ENCODE measurements around the gene LGALS3.

The LGALS3 gene

GRCh38 chr14:55191203-55192053, 62.4 kb downstream of the LGALS3 start, which contains the start of gene DLGAP5 (continued):
- no peak for TF ChIP-seq ELK4 (IDR thresholded peaks at IDR 0.05; ENCODE audit: borderline replicate concordance, low read depth, low read length)
- peak; percentile 98 for TF ChIP-seq ZNF341 (tag by site-specific recombination; IDR thresholded peaks at IDR 0.05; ENCODE audit: low read depth)
- no peak for TF ChIP-seq ZNF670 (tag by site-specific recombination; IDR thresholded peaks at IDR 0.05; ENCODE audit: low read depth)
- TF ChIP-seq ZNF626 (tag by site-specific recombination; IDR thresholded peaks at IDR 0.05) = no peak
- no peak for TF ChIP-seq ZNF175 (tag by site-specific recombination; IDR thresholded peaks at IDR 0.05)
- TF ChIP-seq GLI4 (tag by site-specific recombination; IDR thresholded peaks at IDR 0.05) = no peak
- no peak for TF ChIP-seq PRDM1 (tag by site-specific recombination; IDR thresholded peaks at IDR 0.05)
- TF ChIP-seq ZSCAN30 (tag by site-specific recombination; IDR thresholded peaks at IDR 0.05) = no peak
- TF ChIP-seq WT1 (tag by site-specific recombination; IDR thresholded peaks at IDR 0.05) = peak; percentile 57; the same call in 1 of the 2 replicates
- TF ChIP-seq ZEB2 (tag by site-specific recombination; IDR thresholded peaks at IDR 0.05) = no peak
- TF ChIP-seq PRDM10 (tag by site-specific recombination; IDR thresholded peaks at IDR 0.05) = peak; percentile 96
- TF ChIP-seq ZNF704 (tag by site-specific recombination; IDR thresholded peaks at IDR 0.05) = no peak
- no peak for TF ChIP-seq SCRT2 (tag by site-specific recombination; IDR thresholded peaks at IDR 0.05)
- TF ChIP-seq ZSCAN16 (tag by site-specific recombination; IDR thresholded peaks at IDR 0.05) = no peak
- TF ChIP-seq ZNF433 (tag by site-specific recombination; IDR thresholded peaks at IDR 0.05; ENCODE audit: low read depth) = no peak
- no peak for TF ChIP-seq ZNF404 (tag by site-specific recombination; IDR thresholded peaks at IDR 0.05)
- no peak for TF ChIP-seq ZNF211 (tag by site-specific recombination; IDR thresholded peaks at IDR 0.05; ENCODE audit: low read depth)
- peak; percentile 33; the same call in 1 of the 2 replicates for TF ChIP-seq HIC1 (tag by site-specific recombination; IDR thresholded peaks at IDR 0.05)
- no peak for TF ChIP-seq ZNF623 (tag by site-specific recombination; IDR thresholded peaks at IDR 0.05)
- no peak for TF ChIP-seq ZNF223 (tag by site-specific recombination; IDR thresholded peaks at IDR 0.05)
- TF ChIP-seq KLF8 (tag by site-specific recombination; IDR thresholded peaks at IDR 0.05) = peak; percentile 95
- no peak for TF ChIP-seq ZNF239 (tag by site-specific recombination; IDR thresholded peaks at IDR 0.05)
- no peak for TF ChIP-seq ZNF792 (tag by site-specific recombination; IDR thresholded peaks at IDR 0.05)
- no peak for TF ChIP-seq ZNF280D (tag by site-specific recombination; IDR thresholded peaks at IDR 0.05)
- TF ChIP-seq ZNF398 (tag by site-specific recombination; IDR thresholded peaks at IDR 0.05) = no peak
- TF ChIP-seq ZNF274 (IDR thresholded peaks at IDR 0.05; ENCODE audit: low read length) = no peak
- TF ChIP-seq ZNF274 (tag by site-specific recombination; IDR thresholded peaks at IDR 0.05; ENCODE audit: borderline replicate concordance) = no peak

Data from HEK293 (cell line).